ENCODE measurements around the gene TSHZ2. TPM values are rescaled to one million over a fixed set of nuclear protein-coding genes. Genes with fewer than 3 reads are reported as not detected.

Gene TSHZ2
- total RNA-seq, 1 donor from 2014 or later, result 51.9 TPM

GRCh38 chr20:53159160-53159559, 187.0 kb downstream of the TSHZ2 start:
- no peaks in the 10 kb centered on the region for H3K4me1 ChIP-seq
- no peaks in the 10 kb centered on the region for H3K9me3 ChIP-seq
- no peaks in the 10 kb centered on the region for H3K27me3 ChIP-seq
- intact Hi-C loops (cut with DNase I), result no loop called here
- TF ChIP-seq CTCF (IDR thresholded peaks at IDR 0.05), result no peak
- no peak overlapping the region for H3K4me3 ChIP-seq
- H3K27ac ChIP-seq, result no peak overlapping the region
- DNase-seq (ENCODE audit: low spot score in 2 of 2), result no peak
- no peaks in the 10 kb centered on the region for H3K36me3 ChIP-seq

DNA sequence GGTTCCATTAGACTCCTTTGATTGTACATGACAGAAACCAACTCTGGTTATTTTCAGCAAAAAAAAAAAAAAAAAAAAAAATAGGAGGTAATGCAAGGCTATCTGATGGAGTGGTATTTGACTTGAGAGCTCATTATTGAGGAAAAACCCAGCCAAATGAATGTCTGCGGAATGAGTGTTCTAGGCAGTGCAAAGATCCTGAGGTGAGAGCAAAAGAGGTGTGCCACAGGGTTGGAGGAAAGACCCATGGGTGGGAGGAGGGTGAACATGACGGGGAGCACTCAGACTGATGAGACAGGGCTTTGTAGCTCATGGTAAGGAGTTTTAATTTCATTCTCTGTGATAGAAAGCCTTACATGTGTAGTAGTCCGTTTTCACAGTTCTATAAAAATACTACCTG, 188.9 kb downstream of the TSHZ2 start:
- H3K4me1 ChIP-seq, result no peaks in the 10 kb centered on the region
- intact Hi-C loops (cut with DNase I), result no loop called here
- no peak overlapping the region for H3K4me3 ChIP-seq
- no peaks in the 10 kb centered on the region for H3K27me3 ChIP-seq
- no peaks in the 10 kb centered on the region for H3K36me3 ChIP-seq
- no peak for TF ChIP-seq CTCF (IDR thresholded peaks at IDR 0.05)
- no peak overlapping the region for H3K27ac ChIP-seq
- H3K9me3 ChIP-seq, result no peaks in the 10 kb centered on the region
- no peak for DNase-seq (ENCODE audit: low spot score in 2 of 2)

GRCh38 chr20:53161473-53161872, 189.3 kb downstream of the TSHZ2 start:
- Histone ChIP-seq H3K36me3 (no peaks in the 10 kb centered on the region), H3K9me3 (no peaks in the 10 kb centered on the region), H3K4me1 (no peaks in the 10 kb centered on the region), H3K27me3 (no peaks in the 10 kb centered on the region), H3K4me3 (no peak overlapping the region), H3K27ac (peak overlapping the region in 1 of 2 donors; percentile 0)
- intact Hi-C loops (cut with DNase I), result no loop called here
- TF ChIP-seq CTCF (IDR thresholded peaks at IDR 0.05), result no peak
- no peak for DNase-seq (ENCODE audit: low spot score in 2 of 2)

DNA sequence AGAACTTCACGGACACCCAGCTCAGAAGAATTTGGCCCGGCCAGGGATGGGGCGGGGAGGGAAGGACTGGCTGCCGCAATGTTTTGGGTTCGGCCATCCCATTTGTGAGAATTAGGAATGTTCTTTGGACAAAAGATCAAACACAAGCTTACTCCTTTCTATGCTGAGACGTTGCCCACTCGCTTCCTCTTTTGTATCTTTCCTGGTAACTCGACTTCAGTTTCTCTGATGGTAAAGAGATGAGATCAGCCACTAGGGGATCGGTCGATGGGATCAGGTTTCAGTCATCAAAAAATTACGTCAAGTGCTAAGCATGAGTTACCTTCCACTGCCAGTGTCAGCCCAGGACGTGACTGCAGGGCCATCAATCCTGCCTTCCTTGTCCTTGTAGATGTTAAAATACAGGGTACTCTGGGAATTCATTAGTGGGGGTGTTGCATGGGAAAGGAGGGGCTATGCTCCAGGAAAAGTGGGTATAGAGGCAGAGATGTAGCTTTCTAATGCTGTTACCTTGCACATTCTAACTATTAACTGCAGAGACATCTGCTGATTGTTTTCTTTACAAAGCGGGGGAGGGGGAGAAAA, 190.2 kb downstream of the TSHZ2 start:
- Histone ChIP-seq H3K9me3 (no peaks in the 10 kb centered on the region), H3K36me3 (no peaks in the 10 kb centered on the region), H3K27ac (peak overlapping the region in 1 of 2 donors; percentile 0), H3K4me3 (peak overlapping the region in 1 of 2 donors; percentile 6), H3K27me3 (no peaks in the 10 kb centered on the region), H3K4me1 (no peaks in the 10 kb centered on the region)
- no peak for TF ChIP-seq CTCF (IDR thresholded peaks at IDR 0.05)
- intact Hi-C loops (cut with DNase I), result no loop called here
- peak in 1 of 2 donors; percentile 64 for DNase-seq (ENCODE audit: low spot score in 2 of 2)

DNA sequence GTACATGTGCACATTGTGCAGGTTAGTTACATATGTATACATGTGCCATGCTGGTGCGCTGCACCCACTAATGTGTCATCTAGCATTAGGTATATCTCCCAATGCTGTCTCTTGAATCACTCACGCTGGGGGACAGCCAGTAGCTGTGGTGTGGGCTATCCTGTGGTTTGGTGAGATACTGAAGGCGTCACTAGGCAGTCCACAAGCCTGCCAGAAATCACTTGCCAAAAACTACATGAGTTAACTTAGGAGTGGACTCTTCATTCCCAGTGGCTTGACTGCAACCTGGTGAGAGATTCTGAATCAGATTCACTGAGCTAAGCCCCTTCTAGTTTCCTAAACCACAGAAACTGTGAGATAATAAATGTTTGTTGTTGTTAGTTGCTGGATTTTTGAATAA, 191.3 kb downstream of the TSHZ2 start:
- no peak overlapping the region for H3K27ac ChIP-seq
- no peaks in the 10 kb centered on the region for H3K4me1 ChIP-seq
- no peak for DNase-seq (ENCODE audit: low spot score in 2 of 2)
- no peak for TF ChIP-seq CTCF (IDR thresholded peaks at IDR 0.05)
- no peak overlapping the region for H3K4me3 ChIP-seq
- intact Hi-C loops (cut with DNase I), result no loop called here
- H3K9me3 ChIP-seq, result no peaks in the 10 kb centered on the region
- no peaks in the 10 kb centered on the region for H3K27me3 ChIP-seq
- no peaks in the 10 kb centered on the region for H3K36me3 ChIP-seq

- no peaks in the 10 kb centered on the region for H3K36me3 ChIP-seq
- no peak for TF ChIP-seq CTCF (IDR thresholded peaks at IDR 0.05)
- intact Hi-C loops (cut with DNase I), result no loop called here
- H3K4me1 ChIP-seq, result no peaks in the 10 kb centered on the region
- H3K27me3 ChIP-seq, result no peaks in the 10 kb centered on the region
- no peaks in the 10 kb centered on the region for H3K9me3 ChIP-seq
- no peak overlapping the region for H3K27ac ChIP-seq
- no peak for DNase-seq (ENCODE audit: low spot score in 2 of 2)
- H3K4me3 ChIP-seq, result no peak overlapping the region
These were observed 191.9 kb downstream of the TSHZ2 start for GRCh38 chr20:53164072-53164471.

Data from ascending aorta (tissue), 2 donors.